ENCODE results near the gene QPCT. TPM values are rescaled to one million over a fixed set of nuclear protein-coding genes. Genes with fewer than 3 reads are reported as not detected.
"Not testable (repeated sequence)": the region's sequence is repeated elsewhere in the genome, so short reads cannot be mapped to it uniquely, and the experiment has no call there.

The QPCT gene
- total and polyA plus RNA-seq, 2 donors, result 7.9 to 11.4 TPM

DNA sequence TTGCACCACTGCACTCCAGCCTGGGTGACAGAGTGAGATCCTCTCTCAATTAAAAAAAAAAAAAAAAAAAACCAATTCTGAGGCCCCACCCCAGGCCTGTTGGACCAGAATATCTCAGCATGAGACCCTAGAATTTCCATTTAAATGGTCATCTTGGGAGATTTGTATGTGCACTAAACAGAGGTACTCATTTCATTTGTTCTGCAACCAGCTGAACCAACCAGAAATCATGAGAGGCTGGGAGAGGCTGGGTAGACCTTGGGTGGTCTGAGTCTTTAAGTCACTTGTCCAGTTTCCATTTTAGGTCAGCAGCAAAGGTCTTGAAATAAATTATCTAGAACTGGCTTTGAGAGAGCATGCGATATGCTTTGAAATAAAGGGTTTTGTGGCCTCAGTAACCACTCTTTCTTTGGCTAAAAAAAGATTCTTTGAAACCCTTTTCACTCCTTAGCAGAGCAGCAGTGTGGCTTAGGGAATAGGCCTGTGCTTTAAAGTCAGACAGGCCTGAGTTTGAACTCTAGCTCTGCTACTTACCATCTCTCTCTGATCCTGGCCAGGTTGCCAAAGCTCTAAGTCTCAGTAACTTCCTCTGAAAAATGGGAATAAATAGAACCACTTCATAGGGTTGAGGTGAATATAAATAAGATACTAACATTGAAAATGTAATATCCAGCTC is 52.6 kb downstream of the QPCT start:
- Histone ChIP-seq H3K4me1 (ENCODE audit: insufficient read depth) (no peaks in the 10 kb centered on the region), H3K36me3 (ENCODE audit: insufficient read depth) (no peaks in the 10 kb centered on the region), H3K4me3 (ENCODE audit: low read depth, low read length) (no peak overlapping the region), H3K27ac (ENCODE audit: low read depth) (no peak overlapping the region)
- no peak for DNase-seq (ENCODE audit: extremely low spot score)
- 92% methylated on average over 1 of the region's 1 CpG for WGBS

DNA sequence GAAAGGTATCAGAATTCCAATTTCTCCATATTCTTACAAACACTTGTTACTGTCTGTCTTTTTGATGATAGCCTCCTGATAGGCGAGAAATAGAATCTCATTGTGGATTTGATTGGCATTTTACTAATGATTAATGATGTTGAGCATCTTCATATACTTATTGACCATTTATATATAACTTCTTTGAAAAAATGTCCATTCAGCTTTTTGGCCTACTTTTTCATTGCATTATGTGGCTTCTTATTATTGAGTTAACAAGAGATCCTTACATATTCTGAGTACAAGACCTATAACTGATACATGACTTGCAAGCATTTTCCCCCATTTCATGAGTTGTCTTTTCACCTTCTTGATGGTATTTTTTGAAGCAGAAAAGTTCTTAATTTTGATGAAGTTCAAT is 54.6 kb downstream of the QPCT start:
- Histone ChIP-seq H3K4me1 (ENCODE audit: insufficient read depth) (no peaks in the 10 kb centered on the region), H3K36me3 (ENCODE audit: insufficient read depth) (no peaks in the 10 kb centered on the region), H3K27ac (ENCODE audit: low read depth) (no peak overlapping the region), H3K4me3 (ENCODE audit: low read depth, low read length) (no peak overlapping the region)
- DNase-seq (ENCODE audit: extremely low spot score), result no peak
- 97% methylated on average over 1 of the region's 1 CpG for WGBS

GRCh38 chr2:37400041-37400440 is 55.6 kb downstream of the QPCT start:
- Histone ChIP-seq H3K4me3 (ENCODE audit: low read depth, low read length) (no peak overlapping the region), H3K36me3 (ENCODE audit: insufficient read depth) (no peaks in the 10 kb centered on the region), H3K4me1 (ENCODE audit: insufficient read depth) (no peaks in the 10 kb centered on the region), H3K27ac (ENCODE audit: low read depth) (no peak overlapping the region)
- DNase-seq (ENCODE audit: extremely low spot score), result no peak
- WGBS, result 94% methylated on average over 4 of the region's 4 CpGs

GRCh38 chr2:37402636-37403035 is 58.2 kb downstream of the QPCT start:
- Histone ChIP-seq H3K4me3 (ENCODE audit: low read depth, low read length) (no peak overlapping the region), H3K36me3 (ENCODE audit: insufficient read depth) (no peaks in the 10 kb centered on the region), H3K4me1 (ENCODE audit: insufficient read depth) (no peaks in the 10 kb centered on the region), H3K27ac (ENCODE audit: low read depth) (no peak overlapping the region)
- DNase-seq (ENCODE audit: extremely low spot score), result no peak
- 93% methylated on average over 6 of the region's 6 CpGs for WGBS

GRCh38 chr2:37405781-37406180 is 61.4 kb downstream of the QPCT start:
- 46% methylated on average over 2 of the region's 2 CpGs for WGBS

GRCh38 chr2:37412231-37412630 is 67.8 kb downstream of the QPCT start:
- Histone ChIP-seq H3K4me3 (ENCODE audit: low read depth, low read length) (no peak overlapping the region), H3K36me3 (ENCODE audit: insufficient read depth) (no peaks in the 10 kb centered on the region), H3K27ac (ENCODE audit: low read depth) (no peak overlapping the region), H3K4me1 (ENCODE audit: insufficient read depth) (no peaks in the 10 kb centered on the region)
- WGBS, result 89% methylated on average over 6 of the region's 6 CpGs
- no peak for DNase-seq (ENCODE audit: extremely low spot score)

More at GRCh38 chr2:37405781-37406180, 61.4 kb downstream of the QPCT start:
- Histone ChIP-seq H3K27ac (ENCODE audit: low read depth) (no peak overlapping the region), H3K4me3 (ENCODE audit: low read depth, low read length) (no peak overlapping the region), H3K36me3 (ENCODE audit: insufficient read depth) (no peaks in the 10 kb centered on the region), H3K4me1 (ENCODE audit: insufficient read depth) (no peaks in the 10 kb centered on the region)
- DNase-seq (ENCODE audit: extremely low spot score), result no peak

DNA sequence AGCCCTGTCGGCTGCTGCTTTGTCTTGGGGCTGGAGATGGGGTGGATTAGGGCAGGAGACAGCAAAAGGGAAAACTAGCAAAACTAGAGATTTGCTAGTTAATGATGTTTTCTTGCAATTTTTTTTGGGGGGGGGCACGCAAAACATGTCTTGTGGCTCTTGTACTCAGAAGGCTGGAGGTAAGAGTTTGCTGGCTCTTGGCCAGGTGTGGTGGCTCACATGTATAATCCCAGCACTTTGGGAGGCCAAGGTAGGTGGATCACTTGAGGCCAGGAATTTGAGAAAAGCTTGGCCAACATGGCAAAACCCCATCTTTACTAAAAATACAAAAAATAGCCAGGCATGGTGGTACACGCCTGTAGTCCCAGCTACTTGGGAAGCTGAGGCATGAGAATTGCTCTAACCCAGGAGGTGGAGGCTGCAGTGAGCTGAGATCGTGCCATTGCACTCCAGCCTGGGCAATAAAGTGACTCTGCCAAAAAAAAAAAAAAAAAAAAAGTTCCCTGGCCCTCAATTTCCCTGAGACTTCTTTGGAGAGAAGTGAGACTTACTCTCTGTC is 69.6 kb downstream of the QPCT start:
- H3K4me1 ChIP-seq (ENCODE audit: insufficient read depth); DNase-seq (ENCODE audit: extremely low spot score); H3K4me3 ChIP-seq (ENCODE audit: low read depth, low read length); H3K27ac ChIP-seq (ENCODE audit: low read depth); H3K36me3 ChIP-seq (ENCODE audit: insufficient read depth): not testable (repeated sequence)
- WGBS, result 73% methylated on average over 4 of the region's 4 CpGs

- Histone ChIP-seq H3K4me1 (ENCODE audit: insufficient read depth) (no peaks in the 10 kb centered on the region), H3K27ac (ENCODE audit: low read depth) (no peak overlapping the region), H3K4me3 (ENCODE audit: low read depth, low read length) (no peak overlapping the region), H3K36me3 (ENCODE audit: insufficient read depth) (no peaks in the 10 kb centered on the region)
- peak; percentile 37 for DNase-seq (ENCODE audit: extremely low spot score)
- WGBS, result 25% methylated on average over 8 of the region's 8 CpGs
These were observed 70.1 kb downstream of the QPCT start for GRCh38 chr2:37414470-37414949.

GRCh38 chr2:37415128-37415820 is 70.8 kb downstream of the QPCT start:
- DNase-seq (ENCODE audit: extremely low spot score), result no peak
- Histone ChIP-seq H3K36me3 (ENCODE audit: insufficient read depth) (no peaks in the 10 kb centered on the region), H3K4me1 (ENCODE audit: insufficient read depth) (no peaks in the 10 kb centered on the region), H3K4me3 (ENCODE audit: low read depth, low read length) (no peak overlapping the region), H3K27ac (ENCODE audit: low read depth) (no peak overlapping the region)
- 89% methylated on average over 7 of the region's 7 CpGs for WGBS

- WGBS, result 45% methylated on average over 4 of the region's 4 CpGs
- no peaks in the 10 kb centered on the region for H3K36me3 ChIP-seq (ENCODE audit: insufficient read depth)
- no peaks in the 10 kb centered on the region for H3K4me1 ChIP-seq (ENCODE audit: insufficient read depth)
- no peak for DNase-seq (ENCODE audit: extremely low spot score)
- H3K27ac ChIP-seq (ENCODE audit: low read depth), result no peak overlapping the region
- no peak overlapping the region for H3K4me3 ChIP-seq (ENCODE audit: low read depth, low read length)
These were observed 72.9 kb downstream of the QPCT start for GRCh38 chr2:37417321-37417720.

- Histone ChIP-seq H3K27ac (ENCODE audit: low read depth) (no peak overlapping the region), H3K4me1 (ENCODE audit: insufficient read depth) (no peaks in the 10 kb centered on the region), H3K4me3 (ENCODE audit: low read depth, low read length) (no peak overlapping the region), H3K36me3 (ENCODE audit: insufficient read depth) (no peaks in the 10 kb centered on the region)
- DNase-seq (ENCODE audit: extremely low spot score), result no peak
- 83% methylated on average over 6 of the region's 6 CpGs for WGBS
These were observed 74.5 kb downstream of the QPCT start for GRCh38 chr2:37418956-37419355.

DNA sequence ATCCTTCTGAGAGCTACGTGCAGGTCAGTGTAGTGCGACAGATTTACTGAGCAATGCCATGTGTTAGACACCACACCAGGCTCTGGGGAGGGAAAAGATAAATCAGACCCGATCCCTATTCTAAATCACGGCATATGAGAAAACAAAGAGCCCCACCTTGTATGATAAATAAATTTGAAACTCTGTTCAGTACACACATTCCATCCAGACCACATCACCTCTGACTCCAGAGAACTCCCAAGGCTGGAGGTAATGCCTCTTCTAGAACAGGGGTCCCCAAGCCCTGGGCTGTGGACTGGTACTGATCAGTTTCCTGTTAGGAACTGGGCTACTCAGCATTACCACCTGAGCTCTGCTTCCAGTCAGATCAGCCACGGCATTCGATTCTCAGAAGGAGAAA is 77.3 kb downstream of the QPCT start:
- DNase-seq (ENCODE audit: extremely low spot score), result no peak
- Histone ChIP-seq H3K4me3 (ENCODE audit: low read depth, low read length) (no peak overlapping the region), H3K4me1 (ENCODE audit: insufficient read depth) (no peaks in the 10 kb centered on the region), H3K27ac (ENCODE audit: low read depth) (no peak overlapping the region), H3K36me3 (ENCODE audit: insufficient read depth) (no peaks in the 10 kb centered on the region)
- 85% methylated on average over 6 of the region's 6 CpGs for WGBS

DNA sequence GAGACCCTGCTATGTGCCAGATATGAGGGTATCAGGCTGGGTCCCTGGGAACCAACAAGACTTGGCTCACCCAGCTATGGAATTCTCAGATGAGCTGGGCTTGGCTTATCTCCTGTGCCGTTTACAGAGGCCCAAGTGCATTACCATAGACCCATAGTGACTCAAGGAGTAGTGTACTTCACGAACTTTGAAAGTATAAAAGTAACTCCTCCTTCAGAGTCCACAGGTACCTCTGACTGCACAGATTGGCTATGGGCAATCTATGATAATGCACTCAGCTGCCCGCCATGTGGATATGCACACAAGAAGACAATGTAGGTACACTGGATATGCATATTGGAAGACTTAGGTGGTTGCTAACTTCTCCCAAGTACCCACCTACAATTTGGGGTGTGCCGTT is 78.4 kb downstream of the QPCT start:
- Histone ChIP-seq H3K27ac (ENCODE audit: low read depth) (no peak overlapping the region), H3K4me3 (ENCODE audit: low read depth, low read length) (no peak overlapping the region), H3K36me3 (ENCODE audit: insufficient read depth) (no peaks in the 10 kb centered on the region), H3K4me1 (ENCODE audit: insufficient read depth) (no peaks in the 10 kb centered on the region)
- no peak for DNase-seq (ENCODE audit: extremely low spot score)
- WGBS, result 95% methylated on average over 4 of the region's 4 CpGs
